WI38 (cell line): Measurements from ENCODE around the gene LRCH4.

Experiments
- H3K4me3 ChIP-seq: 2 replicates; pipeline ENCODE4 v1.5.1; 2011; ENCODE audit warnings: low read depth, mild to moderate bottlenecking, control low read depth, low read length
- CTCF ChIP-seq: IDR thresholded peaks from 2 replicates; pipeline ENCODE4 v1.5.1; 2012; ENCODE audit warnings: low read depth, mild to moderate bottlenecking, control low read depth, low read length

The LRCH4 gene

GRCh38 chr7:100585511-100586265 is at the start of gene LRCH4:
Gene LRCH4 (minus strand): TSS chr7:100586129. CDS start chr7:100586100, 29 bp downstream.
- no peak for TF ChIP-seq CTCF
- H3K4me3 ChIP-seq: peak within 1 kb of the TSS; percentile 68

- peak overlapping the region; percentile 41 for H3K4me3 ChIP-seq
- TF ChIP-seq CTCF: no peak
Observed at GRCh38 chr7:100632951-100633717, 47.2 kb upstream of the LRCH4 start.

GRCh38 chr7:100630066-100630465 is 44.1 kb upstream of the LRCH4 start:
- TF ChIP-seq CTCF: no peak
- H3K4me3 ChIP-seq: no peak overlapping the region

GRCh38 chr7:100629117-100629716 is 43.3 kb upstream of the LRCH4 start:
- TF ChIP-seq CTCF: no peak
- no peak overlapping the region for H3K4me3 ChIP-seq

GRCh38 chr7:100627238-100627549 is 41.3 kb upstream of the LRCH4 start:
- no peak for TF ChIP-seq CTCF
- H3K4me3 ChIP-seq: no peak overlapping the region

- no peak for TF ChIP-seq CTCF
- H3K4me3 ChIP-seq: peak overlapping the region; percentile 47
Observed at GRCh38 chr7:100626530-100627237, 40.8 kb upstream of the LRCH4 start.

- 0 out of 2 replicates have a peak overlapping the region, but pooled peaks have one; percentile 21 for H3K4me3 ChIP-seq
- no peak for TF ChIP-seq CTCF
Observed at GRCh38 chr7:100626055-100626454, 40.1 kb upstream of the LRCH4 start.
